ENCODE results near the gene ZBTB7C. TPM values are rescaled to one million over a fixed set of nuclear protein-coding genes. Genes with fewer than 3 reads are reported as not detected.

ZBTB7C gene
- polyA plus RNA-seq, 1 donor (not counting 4 experiments of a cell fraction or from before 2014, with no cell fraction given) = 0.58 TPM

DNA sequence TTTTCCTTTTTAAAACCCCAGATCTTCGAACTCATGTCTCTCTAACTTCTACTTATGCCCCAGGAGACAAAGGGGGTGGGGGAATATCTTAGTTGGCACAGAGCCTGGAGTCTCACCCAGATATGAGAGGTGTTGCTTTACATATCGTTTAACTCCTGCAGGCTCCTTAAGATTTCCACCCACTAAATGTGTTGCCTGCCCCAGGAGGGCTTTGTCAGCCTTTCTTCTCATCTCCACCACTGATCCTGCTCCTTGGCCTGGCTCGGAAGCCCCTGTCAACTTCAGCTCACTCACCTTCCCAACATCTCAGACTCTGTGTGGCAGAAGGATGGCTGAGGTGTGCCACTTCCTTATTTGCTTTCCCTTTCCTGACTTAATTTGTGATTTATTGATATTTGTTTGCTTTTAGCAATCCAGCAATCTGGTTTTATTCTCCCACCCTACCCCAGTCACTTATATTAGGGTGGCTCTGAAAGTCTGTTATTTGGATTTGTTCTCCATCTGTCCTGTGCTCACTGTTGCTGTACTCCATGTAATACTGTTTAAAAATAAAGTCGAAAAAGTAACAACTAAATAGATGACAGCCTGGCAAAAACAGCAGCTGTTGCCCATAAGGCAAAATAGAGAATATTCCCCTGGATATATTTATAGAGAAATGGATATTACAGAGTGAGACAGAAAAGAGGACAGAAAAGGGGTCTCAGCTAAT, 200.6 kb downstream of the ZBTB7C start:
- H3K9ac ChIP-seq (ENCODE audit: control insufficient read depth, extremely low read depth, insufficient read depth, low read length) = no peak overlapping the region
- dilution Hi-C loops (cut with MboI; ENCODE audit: extremely low pct_ligation_motif_present, low sequenced_read_pairs) = no loop called here
- no peak overlapping the region for H2AFZ ChIP-seq (ENCODE audit: control insufficient read depth, low read length)
- no peak overlapping the region for H3K4me2 ChIP-seq (ENCODE audit: control insufficient read depth, extremely low read depth, insufficient read depth, low read depth, low read length)
- H3K9me3 ChIP-seq (ENCODE audit: control insufficient read depth, low read depth, low read length) = no peaks in the 10 kb centered on the region
- no peak overlapping the region for H3K4me3 ChIP-seq (ENCODE audit: control insufficient read depth in 2 of 3, extremely low read depth in 1 of 3, insufficient read depth in 2 of 3, low read depth in 1 of 3, low read length in 3 of 3)
- no peaks in the 10 kb centered on the region for H4K20me1 ChIP-seq (ENCODE audit: control insufficient read depth, extremely low read depth, insufficient read depth, low read length)
- H3K9me1 ChIP-seq (ENCODE audit: control insufficient read depth, extremely low read depth, insufficient read depth, low read length) = no peaks in the 10 kb centered on the region
- no peak for FAIRE-seq
- no peaks in the 10 kb centered on the region for H3K27me3 ChIP-seq (ENCODE audit: control insufficient read depth, extremely low read depth, insufficient read depth, low read length)
- DNase-seq (ENCODE audit: low read depth, low spot score) = no peak
- peaks cover 12% of the 10 kb centered on the region for H3K4me1 ChIP-seq (ENCODE audit: control insufficient read depth, extremely low read depth, insufficient read depth, low read length)
- H3K27ac ChIP-seq (ENCODE audit: control insufficient read depth, insufficient read depth, low read length) = no peak overlapping the region
- no peaks in the 10 kb centered on the region for H3K79me2 ChIP-seq (ENCODE audit: control insufficient read depth, insufficient read depth, low read length)
- no peak for TF ChIP-seq EZH2 (IDR thresholded peaks at IDR 0.05; ENCODE audit: low read length)
- TF ChIP-seq, protein P1, sequence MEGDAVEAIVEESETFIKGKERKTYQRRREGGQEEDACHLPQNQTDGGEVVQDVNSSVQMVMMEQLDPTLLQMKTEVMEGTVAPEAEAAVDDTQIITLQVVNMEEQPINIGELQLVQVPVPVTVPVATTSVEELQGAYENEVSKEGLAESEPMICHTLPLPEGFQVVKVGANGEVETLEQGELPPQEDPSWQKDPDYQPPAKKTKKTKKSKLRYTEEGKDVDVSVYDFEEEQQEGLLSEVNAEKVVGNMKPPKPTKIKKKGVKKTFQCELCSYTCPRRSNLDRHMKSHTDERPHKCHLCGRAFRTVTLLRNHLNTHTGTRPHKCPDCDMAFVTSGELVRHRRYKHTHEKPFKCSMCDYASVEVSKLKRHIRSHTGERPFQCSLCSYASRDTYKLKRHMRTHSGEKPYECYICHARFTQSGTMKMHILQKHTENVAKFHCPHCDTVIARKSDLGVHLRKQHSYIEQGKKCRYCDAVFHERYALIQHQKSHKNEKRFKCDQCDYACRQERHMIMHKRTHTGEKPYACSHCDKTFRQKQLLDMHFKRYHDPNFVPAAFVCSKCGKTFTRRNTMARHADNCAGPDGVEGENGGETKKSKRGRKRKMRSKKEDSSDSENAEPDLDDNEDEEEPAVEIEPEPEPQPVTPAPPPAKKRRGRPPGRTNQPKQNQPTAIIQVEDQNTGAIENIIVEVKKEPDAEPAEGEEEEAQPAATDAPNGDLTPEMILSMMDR (optimal IDR thresholded peaks at IDR 0.05 in 1 of 3, IDR thresholded peaks at IDR 0.05 in 1 of 3, conservative IDR thresholded peaks at IDR 0.05 in 1 of 3; ENCODE audit: extremely low read depth in 1 of 3, insufficient read depth in 2 of 3, low read length in 3 of 3) = no peak
- no peaks in the 10 kb centered on the region for H3K36me3 ChIP-seq (ENCODE audit: control insufficient read depth in 2 of 2, extremely low read depth in 1 of 2, insufficient read depth in 2 of 2, low read length in 2 of 2)

DNA sequence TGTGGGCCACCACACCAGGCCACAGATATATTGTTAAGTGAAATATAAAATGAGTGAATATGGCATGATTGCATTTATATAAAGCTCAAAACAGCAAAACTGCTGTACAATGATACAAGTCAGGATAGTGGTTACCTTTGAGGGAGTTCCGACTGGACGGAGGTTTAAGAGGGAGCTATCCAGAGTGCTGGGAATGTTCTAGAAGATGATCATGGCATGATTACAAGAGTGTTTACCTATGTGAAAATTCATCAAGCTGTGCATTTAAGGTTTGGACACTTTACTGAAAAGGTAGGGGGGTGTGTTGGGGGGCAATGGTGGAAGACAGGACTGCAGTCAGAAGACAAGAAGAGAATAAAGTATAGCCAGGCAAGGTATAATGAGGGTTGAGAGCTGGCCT, 201.4 kb downstream of the ZBTB7C start:
- Histone ChIP-seq H3K27me3 (ENCODE audit: control insufficient read depth, extremely low read depth, insufficient read depth, low read length) (no peaks in the 10 kb centered on the region), H3K9me3 (ENCODE audit: control insufficient read depth, low read depth, low read length) (no peaks in the 10 kb centered on the region), H3K9ac (ENCODE audit: control insufficient read depth, extremely low read depth, insufficient read depth, low read length) (no peak overlapping the region), H3K4me1 (ENCODE audit: control insufficient read depth, extremely low read depth, insufficient read depth, low read length) (peaks cover 12% of the 10 kb centered on the region), H3K79me2 (ENCODE audit: control insufficient read depth, insufficient read depth, low read length) (no peaks in the 10 kb centered on the region), H4K20me1 (ENCODE audit: control insufficient read depth, extremely low read depth, insufficient read depth, low read length) (no peaks in the 10 kb centered on the region), H2AFZ (ENCODE audit: control insufficient read depth, low read length) (no peak overlapping the region), H3K9me1 (ENCODE audit: control insufficient read depth, extremely low read depth, insufficient read depth, low read length) (no peaks in the 10 kb centered on the region), H3K27ac (ENCODE audit: control insufficient read depth, insufficient read depth, low read length) (no peak overlapping the region), H3K4me3 (ENCODE audit: control insufficient read depth in 2 of 3, extremely low read depth in 1 of 3, insufficient read depth in 2 of 3, low read depth in 1 of 3, low read length in 3 of 3) (no peak overlapping the region), H3K4me2 (ENCODE audit: control insufficient read depth, extremely low read depth, insufficient read depth, low read depth, low read length) (no peak overlapping the region), H3K36me3 (ENCODE audit: control insufficient read depth in 2 of 2, extremely low read depth in 1 of 2, insufficient read depth in 2 of 2, low read length in 2 of 2) (no peaks in the 10 kb centered on the region)
- no peak for TF ChIP-seq EZH2 (IDR thresholded peaks at IDR 0.05; ENCODE audit: low read length)
- TF ChIP-seq, protein P1 (optimal IDR thresholded peaks at IDR 0.05 in 1 of 3, IDR thresholded peaks at IDR 0.05 in 1 of 3, conservative IDR thresholded peaks at IDR 0.05 in 1 of 3; ENCODE audit: extremely low read depth in 1 of 3, insufficient read depth in 2 of 3, low read length in 3 of 3) = no peak
- DNase-seq (ENCODE audit: low read depth, low spot score) (no peak), FAIRE-seq (no peak)
- dilution Hi-C loops (cut with MboI; ENCODE audit: extremely low pct_ligation_motif_present, low sequenced_read_pairs) = no loop called here
